Right lobe of liver (tissue), 6 donors: ENCODE data around the gene PIEZO2. TPM values are rescaled to one million over a fixed set of nuclear protein-coding genes. Genes with fewer than 3 reads are reported as not detected.

Experiments used
- ATAC-seq, 4 donors: fragments of 200-7000 bp; cut with Tn5 transposase; one replicate each; pipeline ENCODE4 v1.9.1; 2020; ENCODE audit warnings: mild to moderate bottlenecking in 4 of 4, moderate library complexity in 4 of 4
- DNase-seq, 3 donors: peaks; one replicate each; pipeline ENCODE4 v3.0.0-alpha.2; 2020
- H3K27ac ChIP-seq, 3 donors: fragments of 200-600 bp; one replicate each; pipeline ENCODE4 v1.8.0; 2022
- H3K27me3 ChIP-seq, 2 donors: fragments of 200-600 bp; one replicate each; pipeline ENCODE4 v1.8.0; 2022
- H3K36me3 ChIP-seq, 4 donors: fragments of 200-600 bp; sonication (generic) in 1 of 4; one replicate each; pipeline versions ENCODE4 v1.5.1 to v1.8.0; 2017 to 2022; ENCODE audit warnings: control low read depth in 1 of 4
- H3K4me1 ChIP-seq, 4 donors: fragments of 200-600 bp; sonication (generic) in 1 of 4; one replicate each; pipeline versions ENCODE4 v1.5.1 to v1.8.0; 2017 to 2022; ENCODE audit warnings: control low read depth in 1 of 4
- H3K4me3 ChIP-seq, 3 donors: fragments of 200-600 bp; one replicate each; pipeline ENCODE4 v1.8.0; 2022
- H3K9me3 ChIP-seq, 4 donors: fragments of 200-600 bp; sonication (generic) in 1 of 4; one replicate each; pipeline versions ENCODE4 v1.5.1 to v1.8.0; 2017 to 2022; ENCODE audit warnings: control low read depth in 1 of 4
- POLR2A ChIP-seq: fragments of 450-650 bp; IDR thresholded peaks from one replicate; pipeline ENCODE4 v1.6.1; 2017; ENCODE audit warnings: antibody characterized with exemption, mild to moderate bottlenecking
- WGBS: methylation state at CpG from one replicate; pipeline ENCODE4 v1.1.6; 2018; ENCODE audit warnings: low coverage, low lambda C conversion rate; ENCODE audit not compliant: insufficient coverage; ENCODE audit errors: missing lambda C conversion rate; 5-methylcytosine and 5-hydroxymethylcytosine counted together
- intact Hi-C, 2 donors: fragments of 100-400 bp; cut with DNase I; formaldehyde crosslinking; loops; one replicate each; pipeline versions ENCODE4 v1.11.2 to v1.14.1; 2022
- total RNA-seq, 6 experiments: library from RNA; depleted of rRNA in 2 of 6; stranded (reverse); fragments of >200 nt in 2 of 6; fragmentation: NEBNext Ultra II Directional in 3 of 6; extraction: Animal tissue kit (Norgen Biotek cat#: 25700) in 3 of 6; gene quantifications; one replicate each; pipeline versions ENCODE4 v1.1.0 to v1.2.4, GENCODE V29; 2016 to 2023
- TF ChIP-seq, protein P1 (sequence below), 4 donors: fragments of 200-600 bp in 3 of 4; fragments of 450-650 bp in 1 of 4; IDR thresholded peaks; one replicate each; pipeline versions ENCODE4 v1.5.1 to v1.8.0; 2016 to 2022; ENCODE audit warnings: antibody characterized with exemption in 4 of 4, mild to moderate bottlenecking in 2 of 4
- donor health status: DM: no; HTN: yes; CAD: no.
- donor health status: DM: no; HTN: no; CAD: no.
- donor health status: DM: no; HTN: no; CAD: no.
- donor health status: DM: no; HTN: yes; CAD: no.
- donor health status: DM: no; HTN: yes; CAD: no.

Gene PIEZO2
- total RNA-seq, 6 experiments from 2014 or later = 6.6 to 16.9 (median 10.1) TPM

DNA sequence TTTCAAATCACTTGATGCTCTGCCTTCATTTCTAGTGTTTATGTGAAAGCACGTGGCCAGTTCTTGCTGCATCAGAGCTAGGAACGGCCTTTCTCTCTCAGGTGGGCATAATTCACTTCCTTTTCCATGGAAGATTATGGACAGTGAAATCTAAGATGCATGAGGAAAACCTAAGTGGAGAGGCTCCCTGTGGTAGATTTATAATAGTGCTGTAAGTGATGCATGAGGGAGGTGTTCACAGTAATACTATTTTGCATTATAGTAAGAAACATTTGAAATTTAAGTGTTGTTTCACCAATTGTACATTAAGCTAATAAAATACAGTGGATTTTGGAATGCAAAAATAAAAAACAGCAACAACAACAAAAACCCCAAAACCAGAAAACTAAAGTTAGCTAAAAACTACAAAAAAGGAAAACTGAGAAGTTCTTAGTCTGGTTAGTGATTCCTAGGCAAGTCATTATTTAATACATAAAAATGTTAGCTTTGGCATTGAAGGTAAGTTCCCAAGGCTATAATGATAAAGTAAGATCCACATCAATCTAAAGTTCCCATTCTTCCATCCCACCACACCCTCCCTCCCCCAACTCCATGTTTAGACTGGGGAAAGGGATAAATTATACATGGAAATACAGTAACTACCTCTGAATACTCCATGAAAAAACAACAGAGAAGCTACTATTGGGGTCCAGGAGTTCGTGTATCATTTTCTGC, 469.7 kb downstream of the PIEZO2 start:
- Histone ChIP-seq H3K9me3 (no peaks in the 10 kb centered on the region), H3K27ac (no peak overlapping the region), H3K4me1 (no peaks in the 10 kb centered on the region), H3K36me3 (no peaks in the 10 kb centered on the region), H3K4me3 (no peak overlapping the region), H3K27me3 (no peaks in the 10 kb centered on the region)
- DNase-seq (no peak), ATAC-seq (no peak)
- no peak for TF ChIP-seq POLR2A
- TF ChIP-seq, protein P1, sequence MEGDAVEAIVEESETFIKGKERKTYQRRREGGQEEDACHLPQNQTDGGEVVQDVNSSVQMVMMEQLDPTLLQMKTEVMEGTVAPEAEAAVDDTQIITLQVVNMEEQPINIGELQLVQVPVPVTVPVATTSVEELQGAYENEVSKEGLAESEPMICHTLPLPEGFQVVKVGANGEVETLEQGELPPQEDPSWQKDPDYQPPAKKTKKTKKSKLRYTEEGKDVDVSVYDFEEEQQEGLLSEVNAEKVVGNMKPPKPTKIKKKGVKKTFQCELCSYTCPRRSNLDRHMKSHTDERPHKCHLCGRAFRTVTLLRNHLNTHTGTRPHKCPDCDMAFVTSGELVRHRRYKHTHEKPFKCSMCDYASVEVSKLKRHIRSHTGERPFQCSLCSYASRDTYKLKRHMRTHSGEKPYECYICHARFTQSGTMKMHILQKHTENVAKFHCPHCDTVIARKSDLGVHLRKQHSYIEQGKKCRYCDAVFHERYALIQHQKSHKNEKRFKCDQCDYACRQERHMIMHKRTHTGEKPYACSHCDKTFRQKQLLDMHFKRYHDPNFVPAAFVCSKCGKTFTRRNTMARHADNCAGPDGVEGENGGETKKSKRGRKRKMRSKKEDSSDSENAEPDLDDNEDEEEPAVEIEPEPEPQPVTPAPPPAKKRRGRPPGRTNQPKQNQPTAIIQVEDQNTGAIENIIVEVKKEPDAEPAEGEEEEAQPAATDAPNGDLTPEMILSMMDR (IDR thresholded peaks at IDR 0.05) = no peak
- intact Hi-C loops = loop anchor here in 1 of 2 donors (10.0 kb wide), 1 partner anchor 65 kb away; no protein-coding TSS in a partner anchor
- WGBS = 83% methylated on average over 3 of the region's 3 CpGs

DNA sequence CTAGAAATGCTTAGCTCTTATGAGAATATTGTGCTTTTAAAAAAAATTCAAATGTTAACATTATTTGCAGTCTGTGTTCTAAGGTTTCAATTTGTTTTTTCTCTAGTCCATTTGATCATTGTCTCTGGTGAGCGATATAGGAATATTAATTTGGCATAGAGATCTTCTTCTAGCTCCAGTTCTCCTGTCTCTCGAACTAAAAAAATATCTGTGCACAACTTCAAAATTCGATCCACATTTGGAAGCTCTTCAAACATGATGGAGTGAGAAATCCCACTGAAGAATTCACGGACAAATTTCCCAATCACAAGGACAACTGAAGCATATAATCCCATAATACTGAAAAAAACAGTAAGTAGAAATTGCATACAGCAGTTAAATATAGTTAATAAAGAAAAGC, 477.9 kb downstream of the PIEZO2 start:
- H3K27ac ChIP-seq = no peak overlapping the region
- H3K27me3 ChIP-seq = no peaks in the 10 kb centered on the region
- no peak for ATAC-seq
- no peak for DNase-seq
- no peak overlapping the region for H3K4me3 ChIP-seq
- H3K4me1 ChIP-seq = no peaks in the 10 kb centered on the region
- no peaks in the 10 kb centered on the region for H3K36me3 ChIP-seq
- intact Hi-C loops = no loop called here
- TF ChIP-seq, protein P1 (IDR thresholded peaks at IDR 0.05) = no peak
- TF ChIP-seq POLR2A = no peak
- H3K9me3 ChIP-seq = no peaks in the 10 kb centered on the region
- 82% methylated on average over 4 of the region's 4 CpGs for WGBS

DNA sequence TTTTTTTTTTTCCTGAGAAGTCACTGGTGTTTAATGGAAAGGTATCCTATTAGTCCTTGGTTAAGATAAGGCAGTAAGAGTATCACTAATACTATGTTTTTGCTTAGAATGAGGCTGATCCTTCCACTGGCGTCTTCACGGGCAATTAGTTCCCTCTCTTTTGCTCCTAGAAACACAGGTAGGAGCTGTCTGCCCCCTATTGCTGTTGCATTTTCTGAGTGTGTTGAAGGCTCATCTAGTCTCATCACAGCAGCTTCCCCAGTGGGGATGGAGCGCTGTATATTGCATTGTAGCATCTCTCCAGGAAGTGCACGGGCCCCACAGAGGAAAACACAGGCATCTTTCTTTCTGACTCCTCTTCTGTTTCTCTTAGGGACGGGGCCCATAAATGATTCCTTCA, 478.5 kb downstream of the PIEZO2 start:
- 85% methylated on average over 4 of the region's 5 CpGs for WGBS
- Histone ChIP-seq H3K4me3 (no peak overlapping the region), H3K27me3 (no peaks in the 10 kb centered on the region), H3K4me1 (no peaks in the 10 kb centered on the region), H3K36me3 (no peaks in the 10 kb centered on the region), H3K9me3 (no peaks in the 10 kb centered on the region), H3K27ac (no peak overlapping the region)
- ATAC-seq (no peak), DNase-seq (no peak)
- intact Hi-C loops = no loop called here
- no peak for TF ChIP-seq POLR2A
- TF ChIP-seq, protein P1 (IDR thresholded peaks at IDR 0.05) = no peak

DNA sequence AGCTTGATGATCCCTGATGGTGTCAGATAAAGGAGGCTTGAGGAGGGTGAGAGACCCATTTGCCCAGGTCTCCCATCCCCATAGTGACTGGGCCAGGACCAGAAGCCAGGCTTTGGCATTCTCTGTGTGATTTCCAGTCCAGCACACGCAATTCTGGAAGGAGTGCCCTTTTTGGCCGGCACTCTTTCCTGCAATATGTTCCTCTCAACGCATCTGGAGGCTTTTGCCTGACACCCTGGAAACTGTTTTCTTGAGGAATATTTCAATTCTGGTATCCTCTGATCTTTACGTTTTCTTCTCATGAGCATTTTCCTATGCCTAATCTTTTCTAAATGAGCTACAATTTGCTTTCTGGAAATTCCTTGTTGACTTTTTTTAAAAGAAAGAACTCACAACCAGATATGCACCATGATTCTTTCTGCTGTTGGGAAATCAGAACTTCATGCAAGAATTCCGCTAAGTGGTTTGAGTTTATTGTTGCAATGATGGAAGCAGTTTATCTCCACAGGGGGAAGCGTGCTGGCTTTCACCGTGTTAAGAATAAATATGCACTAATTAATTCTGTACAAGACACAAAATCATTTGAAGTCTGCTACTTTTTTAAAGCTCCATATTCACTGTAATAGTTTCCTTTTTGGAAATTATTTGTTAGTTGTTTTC, 479.8 kb downstream of the PIEZO2 start:
- intact Hi-C loops = no loop called here
- no peak overlapping the region for H3K4me3 ChIP-seq
- H3K27ac ChIP-seq = no peak overlapping the region
- no peak for ATAC-seq
- TF ChIP-seq, protein P1 (IDR thresholded peaks at IDR 0.05) = no peak
- TF ChIP-seq POLR2A = no peak
- H3K27me3 ChIP-seq = no peaks in the 10 kb centered on the region
- DNase-seq = no peak
- 68% methylated on average over 6 of the region's 7 CpGs for WGBS
- no peaks in the 10 kb centered on the region for H3K36me3 ChIP-seq
- H3K9me3 ChIP-seq = no peaks in the 10 kb centered on the region
- H3K4me1 ChIP-seq = no peaks in the 10 kb centered on the region
